Measurements from ENCODE around the gene PTPRB.

The PTPRB gene

GRCh38 chr12:70609739-70610491 lies 27.3 kb downstream of the PTPRB start (continued):
- TF ChIP-seq PRDM4 (tag by site-specific recombination; IDR thresholded peaks at IDR 0.05): no peak
- TF ChIP-seq ZFP37 (tag by site-specific recombination; IDR thresholded peaks at IDR 0.05): no peak
- TF ChIP-seq ZNF501 (tag by site-specific recombination; IDR thresholded peaks at IDR 0.05): no peak
- no peak for TF ChIP-seq ZSCAN5A (tag by site-specific recombination; IDR thresholded peaks at IDR 0.05)
- TF ChIP-seq ZNF654 (tag by site-specific recombination; IDR thresholded peaks at IDR 0.05; ENCODE audit: low read depth): no peak
- TF ChIP-seq ELK4 (IDR thresholded peaks at IDR 0.05; ENCODE audit: borderline replicate concordance, low read depth, low read length): no peak
- TF ChIP-seq RBAK (tag by site-specific recombination; IDR thresholded peaks at IDR 0.05): no peak
- TF ChIP-seq ZNF10 (tag by site-specific recombination; IDR thresholded peaks at IDR 0.05): no peak
- TF ChIP-seq ZNF26 (tag by site-specific recombination; IDR thresholded peaks at IDR 0.05): no peak
- TF ChIP-seq ZNF132 (tag by site-specific recombination; IDR thresholded peaks at IDR 0.05; ENCODE audit: borderline replicate concordance): no peak
- TF ChIP-seq ZNF37A (tag by site-specific recombination; IDR thresholded peaks at IDR 0.05): no peak
- TF ChIP-seq ZNF433 (tag by site-specific recombination; IDR thresholded peaks at IDR 0.05; ENCODE audit: low read depth): no peak
- no peak for TF ChIP-seq KLF17 (tag by site-specific recombination; IDR thresholded peaks at IDR 0.05)
- TF ChIP-seq ZBTB8A (tag by site-specific recombination; IDR thresholded peaks at IDR 0.05): peak; percentile 60; the same call in 1 of the 2 replicates
- no peak; the same call in 1 of the 2 replicates for TF ChIP-seq ZBTB7A (tag by site-specific recombination; IDR thresholded peaks at IDR 0.05; ENCODE audit: low read depth)
- TF ChIP-seq SP3 (tag by site-specific recombination; IDR thresholded peaks at IDR 0.05): no peak
- TF ChIP-seq HIC1 (tag by site-specific recombination; IDR thresholded peaks at IDR 0.05): 0 out of 2 replicates have a peak, but pooled peaks have one; percentile 33
- TF ChIP-seq ZNF274 (IDR thresholded peaks at IDR 0.05; ENCODE audit: low read length): no peak
- no peak for TF ChIP-seq ZNF274 (tag by site-specific recombination; IDR thresholded peaks at IDR 0.05; ENCODE audit: borderline replicate concordance)
- TF ChIP-seq ZNF350 (tag by site-specific recombination; IDR thresholded peaks at IDR 0.05): no peak
- TF ChIP-seq ZNF157 (tag by site-specific recombination; IDR thresholded peaks at IDR 0.05): no peak
- TF ChIP-seq WT1 (tag by site-specific recombination; IDR thresholded peaks at IDR 0.05): no peak
- TF ChIP-seq ZNF768 (tag by site-specific recombination; IDR thresholded peaks at IDR 0.05): no peak
- peak; percentile 58; the same call in 1 of the 2 replicates for TF ChIP-seq PRDM1 (tag by site-specific recombination; IDR thresholded peaks at IDR 0.05)
- no peak for TF ChIP-seq GLI4 (tag by site-specific recombination; IDR thresholded peaks at IDR 0.05)
- TF ChIP-seq ZNF449 (tag by site-specific recombination; IDR thresholded peaks at IDR 0.05): no peak
- TF ChIP-seq ZNF266 (tag by site-specific recombination; IDR thresholded peaks at IDR 0.05; ENCODE audit: low read depth): no peak
- TF ChIP-seq GLI2 (tag by site-specific recombination; IDR thresholded peaks at IDR 0.05; ENCODE audit: borderline replicate concordance, low read depth): no peak
- no peak for TF ChIP-seq ZNF174 (tag by site-specific recombination; IDR thresholded peaks at IDR 0.05)

Data from HEK293 (cell line).